GM12878 (cell line): Measurements from ENCODE around the gene RNF13. TPM values are rescaled to one million over a fixed set of nuclear protein-coding genes. Genes with fewer than 3 reads are reported as not detected.

Experiments
- ATAC-seq: fragments of 200-7000 bp; cut with Tn5 transposase; 3 replicates; pipeline ENCODE4 v1.9.1; 2020; ENCODE audit warnings: mild to moderate bottlenecking, moderate library complexity
- BruUV-seq: library from RNA; stranded (reverse); fragments of 400-500 nt; replicated peaks from 2 replicates; lab custom pipeline; 2021; lab: Mats Ljungman, UMichigan
- CTCF ChIA-PET: fragments of 300-600 bp; sonication (Branson Sonifier 250); formaldehyde crosslinking; extraction: SDS; loops from one replicate; lab custom pipeline; 2021; ENCODE audit warnings: inconsistent platforms; lab: Yijun Ruan, JAX
- POLR2A ChIA-PET: fragments of 350-600 bp; formaldehyde crosslinking; extraction: SDS; loops from one replicate; lab custom pipeline; 2021; ENCODE audit warnings: inconsistent platforms; lab: Charles Lee
- RAD21 ChIA-PET: fragments of 300-600 bp; sonication (Branson Sonifier 250); formaldehyde crosslinking; loops from one replicate; lab custom pipeline; 2023; ENCODE audit warnings: antibody characterized with exemption; ENCODE audit not compliant: unreplicated experiment; lab: Charles Lee
- SMC1A ChIA-PET: fragments of 300-600 bp; sonication (Branson Sonifier 250); formaldehyde crosslinking; loops from one replicate; lab custom pipeline; 2023; ENCODE audit not compliant: unreplicated experiment, uncharacterized antibody; lab: Charles Lee
- DNase-seq: peaks from one replicate; pipeline ENCODE4 v3.0.0-alpha.2; 2011; ENCODE audit warnings: low read depth, low spot score
- FAIRE-seq: peaks from 3 replicates; lab custom pipeline; 2011; peaks lifted over from hg19 to GRCh38; lab: Jason Lieb, UNC
- H2AFZ ChIP-seq: 2 replicates; pipeline ENCODE4 v1.6.0; 2011; ENCODE audit warnings: low read depth, low read length, control low read depth; ENCODE audit not compliant: control insufficient read depth
- H3K27ac ChIP-seq: 2 replicates; pipeline ENCODE4 v1.5.1; 2011; ENCODE audit warnings: control low read depth; ENCODE audit not compliant: control insufficient read depth, insufficient read depth
- H3K27me3 ChIP-seq, 2 experiments: replicated peaks in 1 of 2; 2 replicates each; pipeline versions ENCODE4 v1.6.0 to v1.6.1; 2011; ENCODE audit warnings: low read length in 1 of 2; ENCODE audit not compliant: control insufficient read depth in 2 of 2, insufficient read depth in 2 of 2
- H3K36me3 ChIP-seq, 2 experiments: 2 replicates each; pipeline ENCODE4 v1.5.1; 2011; ENCODE audit warnings: low read length in 1 of 2; ENCODE audit not compliant: control insufficient read depth in 2 of 2, insufficient read depth in 2 of 2
- H3K4me1 ChIP-seq: 2 replicates; pipeline ENCODE4 v1.6.1; 2011; ENCODE audit warnings: mild to moderate bottlenecking, low read length, moderate library complexity, mixed read lengths; ENCODE audit not compliant: control insufficient read depth, insufficient read depth
- H3K4me2 ChIP-seq: 2 replicates; pipeline ENCODE4 v1.6.0; 2011; ENCODE audit warnings: control low read depth; ENCODE audit not compliant: control insufficient read depth, insufficient read depth
- H3K4me3 ChIP-seq: fragments of 200-600 bp; sonication (generic); 2 replicates; pipeline ENCODE4 v1.5.1; 2016
- H3K79me2 ChIP-seq: 2 replicates; pipeline ENCODE4 v1.6.0; 2011; ENCODE audit warnings: low read length; ENCODE audit not compliant: control insufficient read depth, insufficient read depth
- H3K9ac ChIP-seq: 2 replicates; pipeline ENCODE4 v1.8.0; 2011; ENCODE audit warnings: low read length, control low read depth, mixed read lengths; ENCODE audit not compliant: control insufficient read depth, insufficient read depth
- H3K9me3 ChIP-seq: replicated peaks from 3 replicates; pipeline ENCODE4 v1.5.1; 2011; ENCODE audit warnings: mild to moderate bottlenecking, low read length; ENCODE audit not compliant: control insufficient read depth, insufficient read depth
- H4K20me1 ChIP-seq: 2 replicates; pipeline ENCODE4 v1.6.0; 2011; ENCODE audit not compliant: control insufficient read depth, insufficient read depth
- MTA2 ChIP-seq: fragments of 450-650 bp; IDR thresholded peaks from 2 replicates; pipeline ENCODE4 v1.6.1; 2016; ENCODE audit warnings: low read depth, mild to moderate bottlenecking, moderate library complexity
- RAD21 ChIP-seq: IDR thresholded peaks from 2 replicates; pipeline ENCODE4 v1.6.1; 2011; ENCODE audit warnings: mild to moderate bottlenecking, low read depth, low read length, moderate library complexity; ENCODE audit not compliant: insufficient read depth
- USF2 ChIP-seq: IDR thresholded peaks from 2 replicates; pipeline ENCODE4 v1.6.1; 2011; ENCODE audit warnings: low read depth, low read length, improper control_type of control experiment, borderline replicate concordance
- ZBTB11 ChIP-seq: fragments of 450-650 bp; formaldehyde crosslinking; IDR thresholded peaks from 2 replicates; pipeline ENCODE4 v1.5.0; 2022; ENCODE audit warnings: mild to moderate bottlenecking, missing genetic modification characterization
- ZBTB4 ChIP-seq: fragments of 450-650 bp; formaldehyde crosslinking; IDR thresholded peaks from 2 replicates; pipeline ENCODE4 v1.4.0; 2022; ENCODE audit warnings: mild to moderate bottlenecking, moderate library complexity
- WGBS: methylation state at CpG from one replicate; pipeline ENCODE4 v1.1.6; 2016; ENCODE audit warnings: low lambda C conversion rate; ENCODE audit not compliant: insufficient replicate concordance, insufficient coverage; ENCODE audit errors: missing lambda C conversion rate; 5-methylcytosine and 5-hydroxymethylcytosine counted together
- in situ Hi-C: fragments of 300-500 bp; cut with MboI; formaldehyde crosslinking; loops from 9 replicates; pipeline ENCODE4 v1.14.3; 2018; ENCODE audit warnings: mixed read lengths
- intact Hi-C: fragments of 100-400 bp; cut with micrococcal nuclease; formaldehyde crosslinking; loops from one replicate; pipeline ENCODE4 v1.14.2; 2022; ENCODE audit not compliant: unreplicated experiment
- polyA plus RNA-seq, 11 experiments: library from polyadenylated mRNA; depleted of rRNA in 4 of 11; unstranded in 6 of 11; stranded (reverse) in 5 of 11; fragments of >200 nt; fragmentation: Nextera tagmentation in 4 of 11; fragmentation: Illumina TruSeq in 1 of 11; extraction: Ambion mirVana in 4 of 11; extraction: Trizol in 1 of 11; gene quantifications; 1 replicate in 1 of 11; 2 replicates in 10 of 11; pipeline versions ENCODE4 v1.2.1 to v1.2.3, GENCODE V29; 2011 to 2016; ENCODE audit warnings: inconsistent platforms in 2 of 11, missing spikeins in 2 of 11, low read depth in 1 of 11
- total RNA-seq, 4 experiments: library from RNA; depleted of rRNA in 3 of 4; stranded (reverse); fragments of >200 nt in 3 of 4; fragmentation: Illumina TruSeq in 1 of 4; extraction: Trizol in 1 of 4; gene quantifications; 2 replicates each; pipeline versions ENCODE4 v1.2.1 to v1.2.3, GENCODE V29; 2013 to 2021

Gene RNF13
- total and polyA plus RNA-seq, 10 of the 15 experiments (the other 5 are each of a cell fraction or from before 2014, with no cell fraction given) = 18.9 to 73.4 (median 36.7) TPM

GRCh38 chr3:149881879-149882278 is 68.9 kb downstream of the RNF13 start:
- TF ChIP-seq MTA2 = no peak
- TF ChIP-seq USF2 = no peak
- TF ChIP-seq RAD21 = no peak
- no peak for TF ChIP-seq ZBTB11 (CRISPR knock-in tag)
- TF ChIP-seq ZBTB4 (CRISPR knock-in tag) = no peak
- peaks cover 3% of the 10 kb centered on the region; the same call in 2 of the 3 replicates for H3K9me3 ChIP-seq
- no peak overlapping the region for H3K27ac ChIP-seq
- ChIA-PET RAD21 (interaction anchor here (0.9 kb wide), 1 partner anchor 302 kb away, joined by 3 read pairs; no protein-coding TSS in a partner anchor), SMC1A (interaction anchor here (1.0 to 3.0 kb wide), 3 partner anchors 62 to 338 kb away, joined by 3 to 15 read pairs (median 3); no protein-coding TSS in a partner anchor), CTCF (interaction anchor here (0.7 to 1.9 kb wide), 3 partner anchors 14 to 338 kb away, joined by 3 to 6 read pairs (median 3); no protein-coding TSS in a partner anchor), POLR2A (no interaction called here)
- no peaks in the 10 kb centered on the region for H3K4me1 ChIP-seq
- no peak for DNase-seq
- no peaks in the 10 kb centered on the region; a peak in 1 of 4 replicates for H3K36me3 ChIP-seq
- no TSS peak for BruUV-seq
- H3K27me3 ChIP-seq = no peaks in the 10 kb centered on the region
- in situ Hi-C loops = no loop called here
- H3K79me2 ChIP-seq = no peaks in the 10 kb centered on the region
- whole genome bisulfite sequencing = 63% methylated on average over 4 of the region's 4 CpGs
- no peak overlapping the region for H3K9ac ChIP-seq
- no peak overlapping the region for H3K4me3 ChIP-seq
- ATAC-seq = 0 out of 3 replicates have a peak, but pooled peaks have one; percentile 36
- no peak for FAIRE-seq
- H4K20me1 ChIP-seq = no peaks in the 10 kb centered on the region
- no peak overlapping the region for H2AFZ ChIP-seq
- intact Hi-C loops = loop anchor here (2.0 to 5.0 kb wide), 2 partner anchors 303 to 340 kb away; no protein-coding TSS in a partner anchor
- H3K4me2 ChIP-seq = no peak overlapping the region
